DMS153 (cell line): ENCODE results near the gene PRM2.

Source experiments
- DNase-seq: peaks from one replicate; lab custom pipeline; 2025; lab: John Stamatoyannopoulos, UW

PRM2 gene, protein sequence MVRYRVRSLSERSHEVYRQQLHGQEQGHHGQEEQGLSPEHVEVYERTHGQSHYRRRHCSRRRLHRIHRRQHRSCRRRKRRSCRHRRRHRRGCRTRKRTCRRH

GRCh38 chr16:11276143-11276895 is at the start of gene PRM2:
TSS of gene PRM2 (minus strand) at chr16:11276480. CDS start at chr16:11276370, 110 bp downstream.
- DNase-seq = no peak

DNA sequence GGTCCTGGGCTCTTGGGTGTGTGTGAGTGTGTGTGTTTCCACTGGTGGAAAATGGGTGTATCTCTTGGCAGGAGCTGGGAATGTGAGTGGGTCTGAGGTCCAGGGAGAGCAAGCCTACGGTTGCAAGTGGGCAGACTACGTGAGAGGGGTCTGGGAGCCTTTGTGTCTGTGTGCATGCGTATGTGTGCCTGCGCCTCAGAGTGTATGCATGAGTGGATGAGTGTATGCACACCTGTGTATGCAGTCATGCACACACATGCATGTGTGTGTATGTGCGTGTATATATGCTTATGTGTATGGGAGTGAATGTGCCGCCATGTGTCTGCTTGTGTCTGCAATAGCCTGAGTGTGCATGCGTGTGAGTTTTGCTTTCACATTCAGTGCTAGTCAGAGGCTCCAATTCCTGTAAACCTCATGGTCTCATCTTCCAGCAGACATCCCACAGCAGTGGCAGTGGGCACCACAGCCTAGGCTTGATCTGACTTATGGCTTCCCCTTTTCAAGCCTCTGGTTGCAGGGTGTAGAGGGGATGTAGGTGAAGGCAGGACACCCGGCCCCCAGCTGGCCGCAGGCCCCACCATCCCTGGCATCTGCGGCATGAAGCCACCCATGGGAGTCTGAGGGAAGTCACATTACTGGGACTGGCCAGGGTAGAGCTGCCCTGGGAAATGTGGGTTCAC is 49.3 kb upstream of the PRM2 start:
- DNase-seq = no peak

DNA sequence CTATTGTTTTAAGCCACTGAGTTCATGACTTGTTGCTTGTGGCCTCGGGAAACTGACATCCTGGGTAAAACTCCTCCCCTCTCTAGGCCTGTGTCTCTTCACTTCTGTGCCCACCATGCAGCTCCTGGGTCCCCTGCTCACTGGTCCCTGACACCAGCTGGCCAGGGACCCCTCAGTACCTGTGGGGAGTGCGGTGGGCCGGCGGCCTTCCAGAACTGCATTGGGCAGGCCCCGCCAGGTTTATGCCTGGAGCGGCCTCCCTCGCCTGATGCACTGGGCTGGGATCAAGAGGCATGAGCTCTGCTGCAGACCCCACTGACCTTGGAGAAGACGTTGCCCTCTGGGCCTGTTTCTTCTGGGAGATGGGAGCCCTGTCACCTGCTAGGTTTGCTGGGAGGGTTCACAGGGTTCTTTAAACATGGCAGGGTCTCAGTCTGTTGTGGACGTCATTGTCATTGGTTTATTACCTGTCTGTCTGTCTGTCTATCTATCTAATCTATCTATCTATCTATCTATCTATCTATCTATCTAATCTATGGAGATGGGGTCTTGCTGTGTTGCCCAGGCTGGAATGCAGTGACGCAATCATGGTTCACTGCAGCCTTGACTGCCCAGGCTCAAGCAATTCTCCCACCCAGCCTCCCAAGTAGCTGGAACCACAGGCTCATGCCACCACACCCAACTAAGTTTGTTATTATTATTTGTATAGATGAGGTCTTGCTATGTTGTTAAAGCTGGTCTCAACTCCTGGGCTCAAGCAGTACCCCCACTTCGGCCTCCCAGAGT is 47.5 kb upstream of the PRM2 start:
- no peak for DNase-seq

DNA sequence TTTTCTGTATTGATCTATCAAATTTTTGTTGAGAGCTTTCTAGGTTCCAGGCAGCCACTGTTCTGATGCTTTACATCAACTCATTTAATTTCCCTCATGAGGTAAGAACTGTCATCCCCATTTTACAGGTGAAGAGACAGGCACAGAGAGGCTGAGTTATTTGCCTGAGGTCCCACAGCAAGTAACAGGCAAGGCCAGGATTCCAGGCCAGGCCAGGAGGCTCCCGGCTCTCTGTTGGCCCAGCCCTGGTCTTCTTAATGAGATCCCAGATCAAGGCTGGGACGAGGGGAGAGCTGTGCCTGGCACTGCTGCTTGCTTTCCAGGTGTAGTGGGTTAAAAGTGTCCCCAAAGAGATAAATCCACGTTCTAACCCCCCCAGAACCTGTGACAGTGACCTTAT is 46.5 kb upstream of the PRM2 start:
- no peak for DNase-seq

DNA sequence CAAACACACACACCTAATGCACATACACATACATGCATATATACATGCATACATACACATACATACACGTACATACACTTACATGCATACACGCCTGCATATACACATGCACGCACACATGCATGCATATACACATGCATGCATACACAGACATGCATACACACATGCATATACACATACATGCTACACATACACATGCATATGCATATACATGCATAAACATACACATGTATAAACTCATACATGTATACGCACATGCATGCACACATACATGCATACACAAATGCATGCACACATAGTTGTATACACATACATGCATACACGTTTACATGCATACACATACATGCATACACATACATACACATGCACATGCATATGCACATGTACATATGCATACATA is 45.4 kb upstream of the PRM2 start:
- DNase-seq = no peak

DNA sequence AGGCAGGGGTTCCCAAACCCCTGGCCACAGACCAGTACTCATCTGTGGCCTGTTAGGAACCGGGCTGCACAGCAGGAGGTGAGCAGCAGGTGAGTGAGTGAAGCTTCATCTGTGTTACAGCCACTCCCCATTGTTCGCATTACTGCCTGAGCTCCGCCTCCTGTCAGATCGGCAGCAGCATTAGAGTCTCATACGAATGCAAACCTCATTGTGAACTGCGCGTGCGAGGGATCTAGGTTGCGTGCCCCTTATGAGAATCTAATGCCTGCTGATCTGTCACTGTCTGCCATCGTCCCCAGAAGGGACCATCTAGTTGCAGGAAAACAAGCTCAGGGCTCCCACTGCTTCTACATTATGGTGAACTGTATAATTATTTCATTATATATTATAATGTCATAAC is 43.9 kb upstream of the PRM2 start:
- DNase-seq = peak; percentile 67

DNA sequence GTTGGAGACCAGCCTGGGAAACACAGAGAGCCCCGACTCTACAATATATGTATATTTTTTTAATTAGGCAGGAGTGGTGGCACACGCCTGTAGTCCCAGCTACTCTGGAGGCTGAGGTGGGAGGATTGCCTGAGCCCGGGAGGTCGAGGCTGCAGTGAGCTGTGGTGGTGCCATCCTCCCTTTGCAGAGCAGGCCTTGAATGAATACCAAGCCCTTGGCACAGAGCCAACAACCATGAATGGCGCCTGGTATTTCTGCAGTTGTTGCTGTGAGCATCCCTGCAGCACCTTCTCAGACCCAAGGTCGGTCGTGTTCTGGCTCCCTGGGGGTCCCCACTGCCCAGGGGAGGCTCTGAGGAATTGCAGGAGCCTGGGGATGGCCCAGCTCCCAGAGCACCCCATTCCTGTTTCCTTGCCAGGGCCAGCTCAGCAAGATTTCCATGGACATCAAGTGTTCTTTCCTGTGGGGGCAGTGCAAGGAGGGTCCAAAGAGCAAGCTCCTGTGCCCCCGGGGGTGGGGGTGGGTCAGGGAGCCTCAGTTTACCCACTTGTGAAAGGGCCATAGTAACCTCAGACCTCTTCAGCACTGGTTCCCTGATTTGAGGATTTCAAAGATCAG is 43.4 kb upstream of the PRM2 start:
- DNase-seq = no peak

DNA sequence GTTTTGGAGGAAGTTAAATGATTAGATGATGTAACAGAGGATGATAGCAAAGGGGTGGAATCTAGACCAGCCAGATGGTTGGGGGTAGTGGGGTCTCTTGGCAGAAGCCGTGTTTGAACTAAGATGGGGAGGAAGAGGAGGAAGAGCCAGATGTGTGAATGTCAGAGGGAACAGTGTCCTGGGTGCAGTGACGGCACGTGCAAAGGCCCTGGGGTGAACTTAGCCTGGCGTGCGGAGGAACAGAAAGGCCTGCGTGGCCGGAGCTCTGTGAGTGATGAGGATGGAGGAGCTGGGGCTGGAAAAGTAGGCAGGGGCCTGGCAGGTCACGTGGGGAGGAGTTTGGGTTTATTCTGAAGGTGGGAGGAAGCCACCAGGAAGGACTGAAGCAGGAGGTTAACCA is 42.5 kb upstream of the PRM2 start:
- no peak for DNase-seq

GRCh38 chr16:11316331-11317015 is 40.2 kb upstream of the PRM2 start:
- DNase-seq = no peak

- no peak for DNase-seq
These were observed 39.2 kb upstream of the PRM2 start for GRCh38 chr16:11315510-11315909.

- no peak for DNase-seq
These were observed 38.1 kb upstream of the PRM2 start for GRCh38 chr16:11314309-11314894.

DNA sequence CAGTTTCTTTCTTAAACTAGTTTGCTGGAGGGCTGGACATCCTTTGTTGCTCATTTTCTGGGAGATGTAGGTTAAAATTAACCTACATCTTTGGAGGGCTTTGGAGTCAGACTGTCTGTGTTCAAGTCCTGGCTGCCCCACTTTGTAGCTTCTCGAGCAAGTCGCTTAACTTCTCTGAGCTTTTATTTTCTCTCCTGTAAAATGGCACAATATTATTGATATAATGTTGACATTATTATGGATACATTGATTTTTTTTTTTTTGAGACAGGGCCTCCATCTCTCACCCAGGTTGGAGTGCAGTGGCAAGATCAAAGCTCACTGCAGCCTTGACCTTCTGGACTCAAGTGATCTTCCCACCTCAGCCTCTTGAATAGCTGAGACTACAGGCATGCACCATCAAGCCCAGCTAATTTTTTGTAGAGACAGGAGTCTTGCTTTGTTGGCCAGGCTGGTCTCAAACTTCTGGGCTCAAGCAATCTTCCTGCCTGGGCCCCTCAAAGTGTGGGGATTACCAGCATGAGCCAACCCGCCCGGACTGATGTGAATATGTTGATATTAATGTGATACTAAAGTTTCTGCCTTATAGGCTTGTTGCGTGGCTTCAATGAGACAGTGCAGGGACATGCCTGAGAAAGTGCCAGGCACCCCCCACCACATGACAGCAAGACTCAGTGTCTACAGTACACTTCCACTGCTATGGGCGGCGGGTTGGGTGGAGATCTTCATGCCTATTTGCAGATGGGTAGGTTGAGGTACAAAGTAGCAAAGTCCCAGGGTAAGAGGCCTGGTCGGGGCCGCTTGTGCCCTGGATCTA is 37.4 kb upstream of the PRM2 start:
- DNase-seq = no peak

- peak; percentile 39 for DNase-seq
These were observed 36.6 kb upstream of the PRM2 start for GRCh38 chr16:11312718-11313492.

DNA sequence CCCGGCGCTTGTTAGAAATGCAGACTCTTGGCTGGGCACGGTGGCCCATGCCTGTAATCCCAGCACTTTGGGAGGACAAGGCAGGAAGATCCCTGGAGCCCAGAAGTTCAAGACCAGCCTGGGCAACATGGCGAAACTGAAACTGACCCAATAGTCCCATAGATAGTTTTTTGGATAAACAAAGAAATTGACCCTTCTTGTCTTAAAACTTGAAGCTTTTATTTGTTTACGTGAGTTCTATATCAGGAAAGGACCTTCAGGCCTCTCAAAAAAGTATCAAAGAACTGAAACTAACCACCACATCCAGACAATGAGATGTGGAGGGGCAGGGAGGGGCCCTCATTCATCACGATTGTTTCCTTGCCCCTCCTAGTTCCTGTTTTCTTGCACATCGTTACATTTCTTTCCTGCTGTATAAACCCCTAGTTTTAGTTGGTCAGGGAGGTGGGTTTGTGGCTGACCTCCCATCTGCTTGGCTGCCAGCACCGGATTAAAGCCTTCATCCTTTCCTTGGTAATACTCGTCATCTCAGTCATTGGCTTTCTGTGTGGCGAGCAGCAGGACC is 34.8 kb upstream of the PRM2 start:
- no peak for DNase-seq

DNA sequence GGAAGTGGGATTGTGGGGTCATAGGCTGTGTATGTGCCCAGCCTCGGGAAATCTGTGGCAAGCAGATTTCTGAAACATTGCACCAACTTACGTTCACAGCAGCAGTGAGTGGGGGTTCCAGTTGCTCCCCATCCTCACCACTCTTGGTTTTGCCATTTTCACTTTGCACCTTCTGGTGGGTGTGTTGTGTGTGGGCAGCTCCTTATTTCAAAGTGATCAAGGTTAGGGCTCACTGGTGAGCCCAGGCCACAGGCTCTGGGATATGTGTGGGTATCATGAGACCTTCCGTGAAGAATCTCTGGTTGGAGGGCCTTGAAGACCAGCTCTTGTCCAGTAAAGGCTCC is 34.3 kb upstream of the PRM2 start:
- no peak for DNase-seq

DNA sequence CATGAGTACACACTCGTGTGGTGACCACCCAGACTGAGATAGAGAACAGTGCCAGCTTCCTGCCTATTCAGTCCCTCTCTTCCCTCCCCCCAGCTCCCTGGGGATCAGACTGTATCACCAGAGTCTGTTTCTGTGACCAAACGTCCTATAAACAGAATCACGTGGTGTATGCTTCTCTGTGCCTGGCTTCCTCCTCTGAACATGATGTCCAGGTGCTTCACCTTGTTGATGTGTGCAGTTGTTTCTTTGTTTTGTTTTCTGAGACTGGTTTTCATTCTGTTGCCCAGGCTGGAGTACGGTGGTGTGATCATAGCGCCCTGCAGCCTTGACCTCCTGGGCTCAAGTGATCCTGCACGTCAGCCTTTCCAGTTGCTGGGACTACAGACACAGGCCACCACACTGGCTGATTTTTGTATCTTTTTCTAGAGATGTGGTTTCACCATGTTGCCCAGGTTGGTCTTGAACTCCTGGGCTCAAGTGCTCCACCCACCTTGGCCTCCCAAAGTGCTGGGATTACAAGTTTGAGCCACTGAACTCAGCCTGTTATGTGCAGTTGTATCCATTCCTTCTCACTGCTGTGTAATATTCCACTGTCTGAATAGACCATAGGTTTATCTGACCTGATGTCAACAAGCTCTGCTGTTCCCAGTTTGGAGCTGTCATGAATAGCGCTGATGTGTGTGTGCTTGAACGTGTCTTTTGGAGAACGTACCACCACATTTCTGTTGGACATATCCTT is 33.8 kb upstream of the PRM2 start:
- DNase-seq = peak; percentile 81

DNA sequence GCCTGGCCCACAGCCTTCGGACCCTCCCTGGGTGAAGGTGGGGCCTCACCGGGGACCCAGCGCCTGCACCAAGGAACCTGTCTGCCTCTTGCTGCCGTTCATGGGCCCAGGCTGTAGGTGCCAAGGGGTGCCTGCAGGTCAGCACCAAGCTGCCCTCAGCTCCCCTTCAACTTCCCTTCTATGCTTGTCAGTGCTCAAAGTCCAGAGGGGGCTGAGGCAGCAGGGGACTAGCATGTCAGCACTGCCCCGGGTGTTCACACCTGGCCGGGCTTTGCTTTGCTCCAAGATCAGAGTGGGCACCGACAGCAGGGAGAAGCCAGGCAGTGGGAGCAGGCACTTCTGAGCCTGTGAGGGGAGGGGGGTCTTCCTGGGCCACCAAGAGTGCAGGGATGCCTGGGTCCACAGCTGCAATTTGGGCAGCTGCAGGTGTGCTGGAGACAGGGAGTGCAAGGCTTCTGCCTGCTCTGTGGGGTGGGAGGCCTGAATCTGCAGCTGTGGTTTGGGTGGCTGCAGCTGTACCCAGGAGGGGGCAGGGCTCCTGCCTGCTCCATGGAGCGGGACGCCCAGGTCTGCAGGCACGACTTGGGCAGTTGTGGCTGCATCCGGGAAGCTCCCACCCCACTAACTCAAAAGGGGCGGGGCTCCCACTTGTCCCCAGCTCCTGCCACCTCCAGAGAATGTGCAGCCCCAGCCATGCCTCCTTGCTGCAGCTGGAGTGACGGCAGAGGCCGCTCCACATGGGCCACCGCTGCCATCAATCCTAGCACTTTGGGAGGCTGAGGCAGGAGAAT is 32.4 kb upstream of the PRM2 start:
- DNase-seq = peak; percentile 46
